DND-41 (cell line): ENCODE results near the gene AFAP1L1.

Experiments
- ATAC-seq: fragments of 200-7000 bp; cut with Tn5 transposase; 3 replicates; pipeline ENCODE4 v1.9.1; 2021; ENCODE audit warnings: low read depth; ENCODE audit not compliant: insufficient read depth
- DNase-seq: peaks from one replicate; pipeline ENCODE4 v3.0.0-alpha.2; 2020
- H2AFZ ChIP-seq: 2 replicates; pipeline ENCODE4 v1.6.0; 2012; ENCODE audit warnings: low read depth, low read length
- H3K27ac ChIP-seq: 2 replicates; pipeline ENCODE4 v1.5.1; 2012; ENCODE audit warnings: low read length, inconsistent platforms
- H3K27me3 ChIP-seq: fragments of 200-600 bp; sonication (generic); 2 replicates; pipeline ENCODE4 v1.6.0; 2012; ENCODE audit warnings: low read length, mild to moderate bottlenecking, inconsistent platforms; ENCODE audit not compliant: insufficient read depth, poor library complexity
- H3K36me3 ChIP-seq: 2 replicates; pipeline ENCODE4 v1.5.1; 2012; ENCODE audit warnings: low read length, inconsistent platforms; ENCODE audit not compliant: insufficient read depth
- H3K4me1 ChIP-seq: 2 replicates; pipeline ENCODE4 v1.5.1; 2012; ENCODE audit warnings: mild to moderate bottlenecking, low read length; ENCODE audit not compliant: insufficient read depth
- H3K4me2 ChIP-seq: 2 replicates; pipeline ENCODE4 v1.6.0; 2012; ENCODE audit warnings: mild to moderate bottlenecking, moderate library complexity, low read length, inconsistent platforms; ENCODE audit not compliant: insufficient read depth
- H3K4me3 ChIP-seq, 2 experiments: fragments of 200-600 bp in 1 of 2; shearing (Covaris generic) in 1 of 2; 2 replicates each; pipeline ENCODE4 v1.5.1; 2012 to 2016; ENCODE audit warnings: inconsistent platforms in 2 of 2, low read length in 2 of 2, mild to moderate bottlenecking in 2 of 2, low read depth in 1 of 2, moderate library complexity in 1 of 2
- H3K79me2 ChIP-seq: 2 replicates; pipeline ENCODE4 v1.6.0; 2012; ENCODE audit warnings: low read length, inconsistent platforms; ENCODE audit not compliant: insufficient read depth
- H3K9ac ChIP-seq: 2 replicates; pipeline ENCODE4 v1.6.0; 2012; ENCODE audit warnings: low read depth, mild to moderate bottlenecking, inconsistent platforms, low read length, moderate library complexity
- H3K9me3 ChIP-seq: 2 replicates; pipeline ENCODE4 v1.5.1; 2012; ENCODE audit warnings: low read length, moderate library complexity, mild to moderate bottlenecking, inconsistent platforms; ENCODE audit not compliant: insufficient read depth, severe bottlenecking
- H4K20me1 ChIP-seq: 2 replicates; pipeline ENCODE4 v1.6.0; 2012; ENCODE audit warnings: low read length; ENCODE audit not compliant: insufficient read depth
- EZH2 ChIP-seq: IDR thresholded peaks from 3 replicates; pipeline ENCODE4 v1.6.1; 2012; ENCODE audit warnings: borderline replicate concordance, low read depth, mild to moderate bottlenecking, moderate library complexity, low read length, inconsistent platforms; ENCODE audit not compliant: severe bottlenecking
- TF ChIP-seq, protein P1 (sequence below): IDR thresholded peaks from 2 replicates; pipeline ENCODE4 v1.5.1; 2012; ENCODE audit warnings: borderline replicate concordance, low read length, moderate library complexity, mild to moderate bottlenecking; ENCODE audit not compliant: poor library complexity, severe bottlenecking; ENCODE audit errors: extremely low read depth

AFAP1L1 gene

DNA sequence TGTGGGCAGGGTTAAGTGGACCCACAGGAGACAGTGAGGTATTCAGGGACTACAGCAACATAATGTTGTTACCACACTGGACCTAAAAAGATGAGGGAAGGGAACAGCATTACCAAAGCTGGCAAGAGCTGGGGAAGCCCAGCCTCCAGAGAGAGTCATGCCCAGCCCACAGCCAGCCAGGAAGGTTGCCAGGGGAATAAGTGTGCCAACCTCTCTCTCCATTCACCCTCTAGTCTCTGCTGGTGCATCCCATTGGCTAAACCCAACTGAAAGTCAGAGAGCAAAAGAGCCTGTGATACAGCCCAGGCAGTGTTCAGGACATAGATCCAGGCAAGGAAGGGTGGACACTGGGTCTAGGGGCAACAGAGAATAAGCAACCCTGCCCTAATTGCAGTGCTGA, 35.8 kb upstream of the AFAP1L1 start:
- H3K27me3 ChIP-seq = peaks cover 21% of the 10 kb centered on the region

DNA sequence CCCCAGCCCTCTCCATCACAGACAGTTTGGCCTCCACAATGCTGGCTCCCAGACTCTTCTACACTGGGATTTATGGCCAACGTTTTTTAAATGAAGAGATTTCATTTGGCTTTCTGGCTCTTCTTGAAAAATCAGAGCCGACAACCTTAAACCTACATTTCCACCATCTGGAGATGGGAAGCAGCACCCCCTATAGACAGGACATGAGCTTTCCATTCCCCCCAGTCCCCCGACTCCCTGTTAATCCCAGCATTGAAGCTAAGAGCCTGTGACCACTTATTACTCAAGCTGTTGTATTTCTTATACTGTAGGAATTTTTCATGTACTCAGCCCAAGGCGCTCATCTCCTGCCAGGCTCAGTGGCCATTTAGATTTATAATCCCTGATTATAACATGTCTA, 34.0 kb upstream of the AFAP1L1 start:
- H3K27me3 ChIP-seq = peaks cover 26% of the 10 kb centered on the region
- TF ChIP-seq EZH2 = no peak
- TF ChIP-seq, protein P1, sequence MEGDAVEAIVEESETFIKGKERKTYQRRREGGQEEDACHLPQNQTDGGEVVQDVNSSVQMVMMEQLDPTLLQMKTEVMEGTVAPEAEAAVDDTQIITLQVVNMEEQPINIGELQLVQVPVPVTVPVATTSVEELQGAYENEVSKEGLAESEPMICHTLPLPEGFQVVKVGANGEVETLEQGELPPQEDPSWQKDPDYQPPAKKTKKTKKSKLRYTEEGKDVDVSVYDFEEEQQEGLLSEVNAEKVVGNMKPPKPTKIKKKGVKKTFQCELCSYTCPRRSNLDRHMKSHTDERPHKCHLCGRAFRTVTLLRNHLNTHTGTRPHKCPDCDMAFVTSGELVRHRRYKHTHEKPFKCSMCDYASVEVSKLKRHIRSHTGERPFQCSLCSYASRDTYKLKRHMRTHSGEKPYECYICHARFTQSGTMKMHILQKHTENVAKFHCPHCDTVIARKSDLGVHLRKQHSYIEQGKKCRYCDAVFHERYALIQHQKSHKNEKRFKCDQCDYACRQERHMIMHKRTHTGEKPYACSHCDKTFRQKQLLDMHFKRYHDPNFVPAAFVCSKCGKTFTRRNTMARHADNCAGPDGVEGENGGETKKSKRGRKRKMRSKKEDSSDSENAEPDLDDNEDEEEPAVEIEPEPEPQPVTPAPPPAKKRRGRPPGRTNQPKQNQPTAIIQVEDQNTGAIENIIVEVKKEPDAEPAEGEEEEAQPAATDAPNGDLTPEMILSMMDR = no peak
- no peak overlapping the region for H3K4me3 ChIP-seq
- ATAC-seq (no peak), DNase-seq (no peak)
- H3K36me3 ChIP-seq = no peaks in the 10 kb centered on the region
- H2AFZ ChIP-seq = no peak overlapping the region
- no peak overlapping the region for H3K9ac ChIP-seq
- no peaks in the 10 kb centered on the region for H3K9me3 ChIP-seq
- no peak overlapping the region for H3K27ac ChIP-seq
- H4K20me1 ChIP-seq = no peaks in the 10 kb centered on the region
- no peaks in the 10 kb centered on the region for H3K79me2 ChIP-seq
- H3K4me1 ChIP-seq = no peaks in the 10 kb centered on the region
- H3K4me2 ChIP-seq = no peak overlapping the region

More for the DNA sequence above, 35.8 kb upstream of the AFAP1L1 start:
- Histone ChIP-seq H3K9ac (no peak overlapping the region), H3K4me2 (no peak overlapping the region), H2AFZ (no peak overlapping the region), H3K4me1 (no peaks in the 10 kb centered on the region), H3K79me2 (no peaks in the 10 kb centered on the region), H3K9me3 (no peaks in the 10 kb centered on the region), H3K4me3 (no peak overlapping the region), H4K20me1 (no peaks in the 10 kb centered on the region), H3K36me3 (no peaks in the 10 kb centered on the region), H3K27ac (no peak overlapping the region)
- no peak for ATAC-seq
- TF ChIP-seq EZH2 = no peak
- TF ChIP-seq, protein P1 = no peak
- no peak for DNase-seq

DNA sequence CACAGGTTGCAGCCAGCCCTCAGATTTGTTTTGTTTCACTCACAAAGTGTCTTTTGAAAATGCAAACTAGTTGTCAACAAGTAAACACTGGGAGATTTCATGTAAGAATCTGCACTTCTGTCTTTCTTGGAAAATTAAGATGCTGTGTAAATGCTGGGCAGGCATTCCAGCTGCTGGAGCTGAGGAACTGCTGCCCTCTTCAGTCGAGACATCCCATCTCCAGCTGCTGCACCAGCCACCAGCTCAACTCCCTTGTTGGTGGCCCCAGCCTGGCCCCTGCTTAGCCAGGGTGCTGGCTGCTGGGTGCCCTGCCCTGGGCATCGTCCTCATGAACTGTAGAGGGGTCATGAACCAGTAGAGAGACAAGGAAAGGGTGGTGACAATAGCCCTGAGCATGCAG, 33.1 kb upstream of the AFAP1L1 start:
- Histone ChIP-seq H3K79me2 (no peaks in the 10 kb centered on the region), H3K36me3 (no peaks in the 10 kb centered on the region), H3K27me3 (peaks cover 21% of the 10 kb centered on the region), H3K27ac (no peak overlapping the region), H3K9me3 (no peaks in the 10 kb centered on the region), H4K20me1 (no peaks in the 10 kb centered on the region), H3K9ac (no peak overlapping the region), H2AFZ (no peak overlapping the region), H3K4me1 (no peaks in the 10 kb centered on the region), H3K4me3 (no peak overlapping the region), H3K4me2 (no peak overlapping the region)
- ATAC-seq (no peak), DNase-seq (no peak)
- TF ChIP-seq, protein P1 = no peak

DNA sequence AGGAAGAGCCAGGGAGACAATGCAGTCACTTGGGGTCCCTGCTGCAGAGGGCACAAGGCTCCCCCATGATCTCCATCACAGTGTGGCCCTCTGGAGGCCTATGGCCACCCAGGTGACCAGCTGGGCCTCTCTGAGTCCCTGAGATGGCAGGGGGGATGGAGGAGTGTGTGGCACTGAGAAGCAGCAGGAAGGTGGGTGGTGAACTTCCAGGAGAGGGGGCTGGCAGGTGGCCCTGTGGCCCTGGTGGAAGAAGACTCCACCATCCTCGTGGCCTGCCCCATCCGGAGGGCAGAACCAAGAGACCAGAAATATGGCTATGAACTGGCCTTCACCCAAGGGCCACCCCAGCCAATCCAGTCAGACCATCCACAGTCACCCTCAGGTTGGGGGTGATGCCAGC, 31.7 kb upstream of the AFAP1L1 start:
- DNase-seq = no peak
- Histone ChIP-seq H3K79me2 (no peaks in the 10 kb centered on the region), H3K4me3 (no peak overlapping the region), H3K9me3 (no peaks in the 10 kb centered on the region), H3K36me3 (no peaks in the 10 kb centered on the region), H3K4me2 (no peak overlapping the region), H3K27ac (no peak overlapping the region), H3K9ac (no peak overlapping the region), H3K4me1 (no peaks in the 10 kb centered on the region), H4K20me1 (no peaks in the 10 kb centered on the region), H3K27me3 (peaks cover 15% of the 10 kb centered on the region), H2AFZ (no peak overlapping the region)
- no peak for ATAC-seq
- no peak for TF ChIP-seq EZH2
- TF ChIP-seq, protein P1 = no peak
